Measurements from ENCODE around the gene VSX1. TPM values are rescaled to one million over a fixed set of nuclear protein-coding genes. Genes with fewer than 3 reads are reported as not detected.

VSX1 gene
- total and polyA plus RNA-seq, 2 donors (not counting 1 experiment from before 2014, with no cell fraction given): not detected

DNA sequence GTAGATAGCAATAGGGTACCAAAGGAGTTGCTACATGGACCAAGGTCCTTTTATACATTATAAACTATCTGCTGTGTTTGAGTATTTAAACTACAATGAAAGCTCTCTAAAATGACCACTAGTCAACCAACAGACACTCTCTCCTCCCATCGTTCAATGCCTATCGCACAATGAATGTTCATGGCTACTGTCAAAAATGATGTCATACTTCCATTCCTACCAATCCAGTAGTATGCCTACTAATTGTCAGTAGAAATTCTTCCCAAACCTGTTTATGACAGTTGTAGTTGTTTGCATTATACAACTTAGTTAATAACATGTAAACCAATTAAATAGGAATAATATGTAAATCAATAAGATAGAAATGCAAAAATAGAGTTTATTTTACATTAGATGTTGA lies 39.0 kb upstream of the VSX1 start:
- no peak for ATAC-seq (ENCODE audit: low read depth)
- Mint-ChIP-seq H3K9me3 (ENCODE audit: insufficient read depth) (no peaks in the 10 kb centered on the region), H3K27ac (no peak overlapping the region), H3K4me1 (no peaks in the 10 kb centered on the region), H3K4me3 (no peak overlapping the region), H3K27me3 (peaks cover 15% of the 10 kb centered on the region)
- ChIA-PET POLR2A (no interaction called here), CTCF (no interaction called here)
- no peak for DNase-seq
- H3K9ac ChIP-seq (ENCODE audit: low read length): no peak overlapping the region
- no peaks in the 10 kb centered on the region for H3K4me1 ChIP-seq (ENCODE audit: control insufficient read depth in 2 of 2, insufficient read depth in 2 of 2, low read length in 2 of 2)
- no peaks in the 10 kb centered on the region for H4K20me1 ChIP-seq (ENCODE audit: control insufficient read depth, insufficient read depth, low read length, poor library complexity, severe bottlenecking)
- no CpG with 5 or more reads among the region's 2 CpGs for WGBS (ENCODE audit: insufficient coverage)
- H3K79me2 ChIP-seq (ENCODE audit: control insufficient read depth, insufficient read depth, low read length): no peaks in the 10 kb centered on the region
- H3K4me2 ChIP-seq (replicated peaks; ENCODE audit: low read depth, low read length, poor library complexity, severe bottlenecking): no peak overlapping the region
- intact Hi-C loops (cut with micrococcal nuclease): no loop called here
- TF ChIP-seq, protein P1, sequence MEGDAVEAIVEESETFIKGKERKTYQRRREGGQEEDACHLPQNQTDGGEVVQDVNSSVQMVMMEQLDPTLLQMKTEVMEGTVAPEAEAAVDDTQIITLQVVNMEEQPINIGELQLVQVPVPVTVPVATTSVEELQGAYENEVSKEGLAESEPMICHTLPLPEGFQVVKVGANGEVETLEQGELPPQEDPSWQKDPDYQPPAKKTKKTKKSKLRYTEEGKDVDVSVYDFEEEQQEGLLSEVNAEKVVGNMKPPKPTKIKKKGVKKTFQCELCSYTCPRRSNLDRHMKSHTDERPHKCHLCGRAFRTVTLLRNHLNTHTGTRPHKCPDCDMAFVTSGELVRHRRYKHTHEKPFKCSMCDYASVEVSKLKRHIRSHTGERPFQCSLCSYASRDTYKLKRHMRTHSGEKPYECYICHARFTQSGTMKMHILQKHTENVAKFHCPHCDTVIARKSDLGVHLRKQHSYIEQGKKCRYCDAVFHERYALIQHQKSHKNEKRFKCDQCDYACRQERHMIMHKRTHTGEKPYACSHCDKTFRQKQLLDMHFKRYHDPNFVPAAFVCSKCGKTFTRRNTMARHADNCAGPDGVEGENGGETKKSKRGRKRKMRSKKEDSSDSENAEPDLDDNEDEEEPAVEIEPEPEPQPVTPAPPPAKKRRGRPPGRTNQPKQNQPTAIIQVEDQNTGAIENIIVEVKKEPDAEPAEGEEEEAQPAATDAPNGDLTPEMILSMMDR (IDR thresholded peaks at IDR 0.05): no peak
- no peak for TF ChIP-seq EZH2 (IDR thresholded peaks at IDR 0.05; ENCODE audit: borderline replicate concordance, insufficient read depth, low read depth, low read length, poor library complexity, severe bottlenecking)
- H2AFZ ChIP-seq (ENCODE audit: insufficient read depth, low read depth, low read length, poor library complexity, severe bottlenecking): no peak overlapping the region
- no peak overlapping the region for H3K4me3 ChIP-seq (ENCODE audit: control extremely low read depth in 1 of 5, extremely low read depth in 1 of 5, insufficient read depth in 1 of 5, low read depth in 2 of 5, low read length in 4 of 5)
- peaks cover 0 to 9% (median 3%) of the 10 kb centered on the region in 4 experiments for H3K27me3 ChIP-seq (replicated peaks in 1 of 4; ENCODE audit: control extremely low read depth in 1 of 4, control insufficient read depth in 3 of 4, insufficient read depth in 4 of 4, low read length in 3 of 4)
- no peaks in the 10 kb centered on the region for H3K36me3 ChIP-seq (replicated peaks in 1 of 2; ENCODE audit: control extremely low read depth in 1 of 2, control insufficient read depth in 1 of 2, extremely low read depth in 1 of 2, insufficient read depth in 2 of 2, low read length in 1 of 2)
- H3K9me3 ChIP-seq (ENCODE audit: control extremely low read depth in 1 of 3, control insufficient read depth in 2 of 3, insufficient read depth in 1 of 3, low read length in 2 of 3): peaks cover 0 to 9% (median 1%) of the 10 kb centered on the region in 3 donors
- H3K27ac ChIP-seq (ENCODE audit: low read length in 2 of 2): no peak overlapping the region

DNA sequence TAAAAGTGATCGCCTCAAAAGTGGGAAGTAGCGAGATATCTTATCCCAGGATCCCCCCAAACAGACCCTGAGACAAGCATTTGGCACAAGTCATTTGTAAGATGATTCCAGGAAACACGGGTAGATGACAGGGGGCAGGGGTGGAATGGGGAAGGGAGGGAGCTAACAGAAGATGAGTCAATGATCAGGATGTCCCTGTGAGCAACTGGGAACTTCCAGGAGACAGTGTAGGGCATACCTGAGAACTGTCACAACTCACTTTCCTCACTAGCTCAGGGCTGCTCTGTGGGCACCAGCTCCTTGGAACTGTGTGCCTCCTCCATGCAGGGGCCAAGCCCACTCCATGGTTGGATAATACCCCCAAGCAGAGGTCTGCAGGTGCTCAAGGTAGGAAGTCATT lies 38.5 kb upstream of the VSX1 start:
- Mint-ChIP-seq H3K27me3 (peaks cover 18% of the 10 kb centered on the region), H3K9me3 (ENCODE audit: insufficient read depth) (no peaks in the 10 kb centered on the region), H3K27ac (no peak overlapping the region), H3K4me3 (no peak overlapping the region), H3K4me1 (no peaks in the 10 kb centered on the region)
- no peaks in the 10 kb centered on the region for H3K79me2 ChIP-seq (ENCODE audit: control insufficient read depth, insufficient read depth, low read length)
- no peak overlapping the region for H3K27ac ChIP-seq (ENCODE audit: low read length in 2 of 2)
- ATAC-seq (ENCODE audit: low read depth) (no peak), DNase-seq (no peak)
- TF ChIP-seq, protein P1 (IDR thresholded peaks at IDR 0.05): no peak
- no peak for TF ChIP-seq EZH2 (IDR thresholded peaks at IDR 0.05; ENCODE audit: borderline replicate concordance, insufficient read depth, low read depth, low read length, poor library complexity, severe bottlenecking)
- H3K36me3 ChIP-seq (replicated peaks in 1 of 2; ENCODE audit: control extremely low read depth in 1 of 2, control insufficient read depth in 1 of 2, extremely low read depth in 1 of 2, insufficient read depth in 2 of 2, low read length in 1 of 2): no peaks in the 10 kb centered on the region
- peaks cover 0 to 9% (median 1%) of the 10 kb centered on the region in 3 donors for H3K9me3 ChIP-seq (ENCODE audit: control extremely low read depth in 1 of 3, control insufficient read depth in 2 of 3, insufficient read depth in 1 of 3, low read length in 2 of 3)
- H2AFZ ChIP-seq (ENCODE audit: insufficient read depth, low read depth, low read length, poor library complexity, severe bottlenecking): no peak overlapping the region
- no peak overlapping the region for H3K4me3 ChIP-seq (ENCODE audit: control extremely low read depth in 1 of 5, extremely low read depth in 1 of 5, insufficient read depth in 1 of 5, low read depth in 2 of 5, low read length in 4 of 5)
- H3K27me3 ChIP-seq (replicated peaks in 1 of 4; ENCODE audit: control extremely low read depth in 1 of 4, control insufficient read depth in 3 of 4, insufficient read depth in 4 of 4, low read length in 3 of 4): peaks cover 0 to 9% (median 3%) of the 10 kb centered on the region in 4 experiments
- H3K4me2 ChIP-seq (replicated peaks; ENCODE audit: low read depth, low read length, poor library complexity, severe bottlenecking): no peak overlapping the region
- 17% methylated on average over 1 of the region's 3 CpGs for whole genome bisulfite sequencing (ENCODE audit: insufficient coverage)
- no peaks in the 10 kb centered on the region for H3K4me1 ChIP-seq (ENCODE audit: control insufficient read depth in 2 of 2, insufficient read depth in 2 of 2, low read length in 2 of 2)
- intact Hi-C loops (cut with micrococcal nuclease): no loop called here
- no peak overlapping the region for H3K9ac ChIP-seq (ENCODE audit: low read length)
- no peaks in the 10 kb centered on the region for H4K20me1 ChIP-seq (ENCODE audit: control insufficient read depth, insufficient read depth, low read length, poor library complexity, severe bottlenecking)
- CTCF ChIA-PET: no interaction called here
- POLR2A ChIA-PET: no interaction called here

All from B cell (primary cell).